ENCODE results near the gene EMCN. TPM values are rescaled to one million over a fixed set of nuclear protein-coding genes. Genes with fewer than 3 reads are reported as not detected.

The EMCN gene
- total and polyA plus RNA-seq, 2 of the 8 experiments (the other 6 are each of a cell fraction or from before 2014, with no cell fraction given): not detected

DNA sequence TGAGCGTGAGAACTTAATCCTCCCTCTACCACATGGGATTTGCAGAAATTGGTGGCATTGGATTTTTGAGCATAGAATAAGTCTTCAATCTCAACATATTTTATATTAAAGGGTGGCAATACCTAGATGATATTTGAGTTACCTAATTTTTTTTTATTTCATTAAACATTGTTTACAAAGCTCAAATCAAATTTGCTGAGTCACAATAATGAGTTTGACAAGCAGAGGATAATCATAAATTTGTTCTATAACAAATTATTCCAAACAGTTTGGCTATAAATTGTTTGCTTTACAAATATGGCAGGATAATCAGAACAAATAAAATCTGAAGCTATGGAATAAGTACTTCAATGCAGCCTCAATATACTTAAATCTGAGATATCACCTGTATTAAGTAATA is 22.7 kb downstream of the EMCN start:
- 100% methylated on average over 1 of the region's 1 CpG; no CpG with 5 or more reads in 1 of the 2 experiments for WGBS, 2 experiments (ENCODE audit: extremely low coverage in 1 of 2, insufficient coverage in 1 of 2, insufficient read length in 1 of 2, insufficient replicate concordance in 2 of 2, low coverage in 1 of 2, low lambda C conversion rate in 2 of 2, missing lambda C conversion rate in 1 of 2)
- no peak for DNase-seq (ENCODE audit: low read depth in 1 of 2, low spot score in 2 of 2)
- no peaks in the 10 kb centered on the region for H3K79me1 ChIP-seq (ENCODE audit: low read depth, low read length)

More for the DNA sequence above, 22.7 kb downstream of the EMCN start:
- Histone ChIP-seq H3K14ac (ENCODE audit: insufficient read length) (no peak overlapping the region), H2BK15ac (ENCODE audit: low read length) (no peak overlapping the region), H2BK12ac (ENCODE audit: low read depth, low read length) (no peak overlapping the region), H2BK5ac (ENCODE audit: low read depth, low read length) (no peak overlapping the region), H3K4me3 (ENCODE audit: extremely low read depth in 1 of 4, insufficient read depth in 2 of 4, low read depth in 3 of 4, low read length in 4 of 4) (no peak overlapping the region), H3K79me2 (ENCODE audit: control insufficient read depth in 1 of 2, insufficient read depth in 2 of 2, low read length in 2 of 2) (no peaks in the 10 kb centered on the region), H3K4me1 (replicated peaks in 1 of 4; ENCODE audit: control insufficient read depth in 3 of 4, insufficient read depth in 4 of 4, low read length in 3 of 4) (no peaks in the 10 kb centered on the region), H3K23ac (ENCODE audit: insufficient read length) (no peak overlapping the region), H4K20me1 (replicated peaks in 1 of 2; ENCODE audit: control insufficient read depth in 1 of 2, insufficient read depth in 2 of 2, low read length in 2 of 2) (no peaks in the 10 kb centered on the region), H3K27me3 (replicated peaks in 1 of 4; ENCODE audit: control insufficient read depth in 3 of 4, extremely low read depth in 1 of 4, insufficient read depth in 3 of 4, low read length in 3 of 4) (no peaks in the 10 kb centered on the region), H2AFZ (ENCODE audit: low read length) (no peak overlapping the region), H3K9me3 (ENCODE audit: insufficient read depth in 2 of 2, low read depth in 1 of 2, low read length in 1 of 2) (no peaks in the 10 kb centered on the region), H4K91ac (replicated peaks; ENCODE audit: insufficient read length, low read length) (no peak overlapping the region), H3K4me2 (ENCODE audit: insufficient read depth in 1 of 2, low read depth in 2 of 2, low read length in 2 of 2) (no peak overlapping the region), H2BK20ac (ENCODE audit: low read length) (no peak overlapping the region), H3K36me3 (ENCODE audit: control insufficient read depth in 2 of 4, insufficient read depth in 4 of 4, low read length in 3 of 4) (no peaks in the 10 kb centered on the region), H3K27ac (ENCODE audit: low read depth, low read length) (no peak overlapping the region), H4K5ac (ENCODE audit: insufficient read length, low read depth, low read length) (no peak overlapping the region), H4K8ac (ENCODE audit: extremely low read depth, insufficient read depth, low read length) (no peak overlapping the region), H2AK5ac (ENCODE audit: low read depth, low read length) (no peak overlapping the region), H3K18ac (ENCODE audit: extremely low read depth, low read length) (no peak overlapping the region), H3K9ac (replicated peaks in 1 of 4; ENCODE audit: extremely low read depth in 1 of 4, low read depth in 3 of 4, low read length in 3 of 4) (no peak overlapping the region), H3K23me2 (ENCODE audit: low read depth, low read length) (no peaks in the 10 kb centered on the region), H2BK120ac (replicated peaks; ENCODE audit: low read depth, low read length) (no peak overlapping the region), H3K4ac (replicated peaks; ENCODE audit: insufficient read length, low read depth, low read length) (no peak overlapping the region), H3K56ac (replicated peaks; ENCODE audit: insufficient read length, low read depth, low read length) (no peak overlapping the region)
- ChIA-PET CTCF (ENCODE audit: partially characterized antibody) (no interaction called here), POLR2A (ENCODE audit: partially characterized antibody) (no interaction called here)
- no peak for FAIRE-seq
- 0 out of 2 replicates have a peak, but pooled peaks have one; percentile 50 for TF ChIP-seq BACH1 (IDR thresholded peaks at IDR 0.05; ENCODE audit: low read length)
- TF ChIP-seq SUZ12 (IDR thresholded peaks at IDR 0.05; ENCODE audit: low read length): no peak
